HG03095 (cell line): Measurements from ENCODE around the gene COL18A1.
"Not testable (repeated sequence)": the region's sequence is repeated elsewhere in the genome, so short reads cannot be mapped to it uniquely, and the experiment has no call there.

Experiments used
- ATAC-seq: cut with Tn5 transposase; IDR thresholded peaks from one replicate; pipeline ENCODE4 v1.9.1; 2021; ENCODE audit warnings: moderate library complexity; ENCODE audit not compliant: unreplicated experiment

The COL18A1 gene

DNA sequence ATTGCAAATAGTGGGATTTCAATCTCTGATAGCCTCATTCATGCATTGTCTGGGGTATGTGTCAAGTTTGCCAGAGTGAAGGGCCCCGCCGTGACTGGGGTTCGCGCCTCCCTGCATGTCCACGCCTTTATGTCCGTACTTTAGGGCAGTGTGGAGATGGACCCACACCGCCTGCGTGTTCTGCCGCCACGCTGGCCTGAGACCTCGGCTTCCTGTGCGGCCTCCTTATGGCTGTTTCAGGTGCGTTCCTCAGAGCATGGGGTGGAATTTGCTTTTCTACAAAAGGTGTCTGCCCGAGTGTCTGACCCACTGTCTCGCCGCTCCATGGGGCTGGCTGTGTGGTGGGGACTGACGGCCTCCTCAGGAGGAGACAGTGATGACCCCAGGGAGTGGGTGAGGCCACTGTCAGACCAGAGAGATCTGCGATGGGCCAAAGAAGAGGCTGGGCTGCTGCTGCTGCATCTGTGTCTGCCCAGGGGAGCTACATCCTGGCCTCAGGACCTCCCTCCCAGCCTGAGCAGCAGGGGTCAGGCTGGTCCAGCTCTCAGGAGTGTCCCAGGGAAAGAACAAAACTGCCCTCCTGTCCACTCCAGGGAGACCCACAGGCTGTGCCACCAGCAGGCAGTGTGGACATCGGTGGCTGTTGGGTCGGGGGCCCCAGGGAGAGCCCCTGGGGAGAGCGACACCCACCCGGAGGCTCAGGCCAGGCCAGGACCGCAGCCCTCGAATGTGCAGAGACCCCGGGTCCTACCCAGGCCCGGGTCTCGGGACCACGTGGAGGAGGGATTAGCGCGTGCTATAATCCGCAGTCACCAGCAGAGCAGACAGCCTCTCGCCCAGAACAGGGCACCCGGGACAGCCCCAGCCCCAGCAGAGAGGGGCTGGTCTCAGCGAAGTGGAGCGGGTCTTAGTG lies 147.1 kb downstream of the COL18A1 start:
- no peak for ATAC-seq

DNA sequence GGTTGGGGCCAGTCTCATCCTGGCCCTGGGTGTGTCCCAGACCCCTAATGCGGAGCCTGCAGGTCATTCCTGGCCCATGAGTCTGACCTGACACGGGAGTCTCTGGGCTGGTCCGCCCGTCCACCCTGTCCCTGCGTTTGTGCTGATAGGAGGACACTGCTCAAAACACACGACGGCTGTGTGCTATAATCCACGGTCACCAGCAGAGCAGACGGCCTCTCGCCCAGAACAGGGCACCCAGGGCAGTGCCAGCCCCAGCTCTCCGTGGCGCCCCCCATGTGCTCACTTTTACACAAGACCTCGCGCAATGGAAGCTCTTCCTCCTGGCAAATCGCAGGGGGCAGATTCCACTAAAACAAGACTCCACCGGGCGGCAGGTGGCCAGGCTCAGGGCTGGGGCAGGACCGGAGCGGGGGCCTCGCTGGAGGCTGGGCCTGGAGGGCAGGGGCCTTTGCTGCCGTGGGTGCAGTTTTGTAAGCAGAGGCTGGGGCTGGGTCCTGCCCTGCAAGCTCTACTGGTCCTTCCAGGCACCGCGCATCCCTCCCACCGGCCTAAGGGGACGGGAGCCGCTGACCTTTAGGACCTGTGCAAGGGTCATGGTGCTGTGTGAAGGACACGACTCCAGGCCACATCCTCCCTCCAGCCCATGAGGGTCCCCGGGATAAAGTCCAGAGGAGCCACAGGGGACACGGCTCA lies 147.9 kb downstream of the COL18A1 start:
- ATAC-seq = no peak

DNA sequence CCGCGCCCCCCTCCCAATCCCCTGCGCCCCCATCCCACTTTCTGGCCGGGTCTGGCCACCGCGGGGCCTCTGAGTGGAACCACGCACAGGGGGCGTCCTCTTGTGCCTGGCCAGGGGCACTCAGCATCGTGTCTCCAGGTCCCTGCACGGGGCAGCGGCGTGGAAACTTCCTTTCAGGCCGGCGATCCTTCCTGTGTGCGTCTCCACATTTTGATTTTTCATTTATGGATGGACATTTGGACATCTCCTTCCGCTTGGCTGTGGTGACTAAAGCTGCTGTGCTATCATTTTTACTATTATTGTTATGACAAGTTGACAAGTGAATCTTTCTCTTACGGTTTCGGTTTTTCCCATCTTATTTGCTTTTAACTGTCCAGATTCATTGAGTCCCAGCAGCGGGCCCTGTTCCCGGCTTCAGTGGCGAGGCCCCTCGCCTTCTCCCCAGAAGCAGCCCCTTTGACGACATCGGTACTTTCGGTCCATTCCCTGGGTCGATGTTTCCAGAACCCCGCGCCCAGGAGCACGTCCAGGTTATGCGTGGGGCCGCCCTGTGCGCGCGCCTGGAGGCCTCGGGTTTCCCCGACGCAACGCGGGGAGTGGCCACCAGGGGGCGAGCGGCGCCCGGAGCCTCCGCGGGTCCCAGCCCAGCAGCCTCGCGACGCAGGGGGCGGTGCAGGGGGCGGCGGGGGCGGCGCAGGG lies 149.7 kb downstream of the COL18A1 start:
- peak; percentile 35 for ATAC-seq

DNA sequence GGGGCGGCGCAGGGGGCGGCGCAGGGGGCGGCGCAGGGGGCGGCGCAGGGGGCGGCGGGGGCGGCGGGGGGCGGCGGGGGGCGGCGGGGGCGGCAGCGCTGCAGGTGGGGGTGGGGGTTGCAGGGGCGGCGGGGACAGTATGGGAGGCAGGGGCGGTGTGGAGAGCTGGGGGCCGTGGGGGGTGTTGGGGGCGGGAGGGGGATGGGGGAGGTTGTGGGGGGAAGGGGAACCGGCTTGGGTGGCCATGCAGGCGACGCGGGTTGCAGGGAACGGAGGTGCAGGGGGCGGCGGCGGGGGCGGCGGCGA lies 150.2 kb downstream of the COL18A1 start:
- no peak for ATAC-seq

DNA sequence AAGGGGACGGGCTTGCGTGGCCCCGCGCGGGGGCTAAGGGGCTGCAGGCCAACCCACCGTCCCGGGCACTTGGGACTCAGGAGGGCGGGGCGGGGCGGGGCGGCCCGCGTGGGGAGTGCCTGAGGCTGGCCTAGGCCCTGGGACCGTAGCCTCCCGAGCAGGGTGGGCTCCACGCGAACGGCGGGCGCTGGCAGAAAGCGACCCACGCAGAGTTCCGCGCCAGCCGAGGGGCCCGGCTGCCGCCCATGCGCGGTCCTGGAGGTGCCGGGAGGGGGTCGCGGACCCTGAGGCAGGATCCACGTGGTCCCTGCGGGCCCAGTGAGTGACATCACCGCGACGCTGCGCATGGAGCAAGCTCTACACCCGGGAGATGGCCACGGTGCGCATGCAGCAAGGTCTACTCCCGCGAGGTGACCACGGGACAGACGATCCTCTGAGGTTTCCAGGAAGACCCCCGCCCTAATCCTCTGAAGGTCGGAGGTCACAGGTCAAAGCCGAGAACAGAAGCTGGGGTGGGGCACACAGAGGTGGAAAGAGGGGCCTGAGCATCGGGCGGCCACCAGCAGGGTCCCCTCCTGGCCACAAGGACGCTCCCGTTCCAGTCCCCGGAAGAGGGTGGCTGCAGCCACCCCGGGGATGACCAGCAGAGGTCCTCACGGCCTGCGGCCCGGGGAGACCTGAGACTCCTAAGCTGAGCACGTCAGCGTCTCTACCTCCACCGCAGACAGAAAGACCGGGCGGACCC lies 150.8 kb downstream of the COL18A1 start:
- peak; percentile 51 for ATAC-seq

DNA sequence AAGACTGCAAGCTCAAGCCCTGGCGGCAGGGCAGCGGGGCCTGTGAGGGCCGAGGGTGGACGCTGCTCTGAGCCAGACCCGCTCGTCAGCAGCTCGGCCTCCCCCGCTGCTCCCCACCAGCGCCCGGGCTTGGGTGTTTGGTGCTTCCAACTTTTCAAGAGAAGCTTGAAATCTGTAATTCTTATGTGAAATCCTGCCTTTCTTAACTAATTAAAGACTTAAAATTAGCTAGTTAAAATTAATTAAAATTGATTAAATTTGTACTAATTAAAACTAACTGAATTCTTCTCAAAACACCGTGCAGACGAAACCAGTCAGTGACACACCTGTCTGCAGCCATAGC lies 151.3 kb downstream of the COL18A1 start:
- ATAC-seq = no peak

DNA sequence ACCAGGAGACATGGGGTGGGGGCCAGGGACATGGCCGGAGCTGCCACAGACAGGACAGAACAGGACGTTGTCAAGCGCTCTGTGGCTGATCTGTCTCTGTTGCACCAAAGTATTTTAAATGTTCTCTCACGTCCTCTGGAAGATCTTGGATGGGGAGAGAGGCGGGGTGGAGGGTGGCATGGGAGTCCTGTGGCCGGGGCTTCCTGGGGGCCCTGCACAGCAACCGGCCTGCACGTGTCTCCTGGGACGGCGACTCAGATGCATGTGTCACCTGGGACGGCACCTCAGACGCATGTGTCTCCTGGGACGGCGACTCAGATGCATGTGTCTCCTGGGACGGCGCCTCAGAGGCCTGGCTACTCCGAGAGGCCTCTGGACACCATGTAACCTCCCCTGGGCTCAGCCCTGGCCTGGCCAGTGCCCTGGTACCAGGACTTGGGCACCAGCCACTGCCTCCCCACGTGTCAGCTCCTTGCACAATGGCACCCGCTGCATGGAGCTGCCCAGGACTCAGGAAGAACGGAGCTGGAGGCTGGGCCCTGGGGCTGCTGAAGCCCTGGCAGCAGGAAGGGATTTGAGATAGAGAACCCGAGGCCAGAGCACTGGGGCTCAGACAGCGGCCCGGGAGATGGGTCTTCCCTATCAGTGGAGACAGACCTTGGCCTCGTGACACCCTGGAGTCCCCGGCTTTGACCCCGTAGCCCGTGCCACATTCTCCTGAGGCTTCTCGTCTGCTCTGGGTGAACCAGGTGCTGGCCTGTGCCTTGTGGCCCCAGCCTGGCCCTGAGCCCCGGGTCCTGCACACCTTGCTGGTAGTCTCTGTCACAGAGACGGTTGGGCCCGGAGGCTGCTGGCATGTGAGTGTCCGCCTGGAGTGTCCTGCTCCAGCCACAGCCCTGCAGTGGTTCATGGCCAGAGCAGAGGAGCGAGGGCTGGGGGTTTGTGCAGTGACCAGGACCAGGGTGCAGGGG lies 152.0 kb downstream of the COL18A1 start:
- no peak for ATAC-seq

DNA sequence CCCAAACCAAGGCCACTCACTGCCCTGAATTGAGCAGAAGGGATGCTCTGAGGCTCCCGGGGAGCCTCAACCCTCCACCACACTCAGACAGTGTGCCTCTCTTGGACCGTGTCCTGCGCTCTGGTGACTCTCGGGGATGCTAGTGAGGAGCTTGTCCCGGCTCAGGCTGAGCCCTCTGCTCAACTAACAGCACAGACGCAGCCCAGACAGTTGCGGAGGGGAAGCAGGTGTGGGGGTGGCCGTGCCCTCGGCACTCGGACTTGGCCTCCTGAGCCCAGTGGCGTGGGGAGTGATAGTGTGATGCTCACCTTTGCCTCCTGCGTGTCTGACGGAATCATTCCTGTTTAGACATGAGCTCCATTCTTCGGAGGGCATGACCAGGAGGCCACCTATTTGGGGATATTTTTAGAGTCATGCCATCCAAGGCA lies 152.7 kb downstream of the COL18A1 start:
- ATAC-seq = no peak

DNA sequence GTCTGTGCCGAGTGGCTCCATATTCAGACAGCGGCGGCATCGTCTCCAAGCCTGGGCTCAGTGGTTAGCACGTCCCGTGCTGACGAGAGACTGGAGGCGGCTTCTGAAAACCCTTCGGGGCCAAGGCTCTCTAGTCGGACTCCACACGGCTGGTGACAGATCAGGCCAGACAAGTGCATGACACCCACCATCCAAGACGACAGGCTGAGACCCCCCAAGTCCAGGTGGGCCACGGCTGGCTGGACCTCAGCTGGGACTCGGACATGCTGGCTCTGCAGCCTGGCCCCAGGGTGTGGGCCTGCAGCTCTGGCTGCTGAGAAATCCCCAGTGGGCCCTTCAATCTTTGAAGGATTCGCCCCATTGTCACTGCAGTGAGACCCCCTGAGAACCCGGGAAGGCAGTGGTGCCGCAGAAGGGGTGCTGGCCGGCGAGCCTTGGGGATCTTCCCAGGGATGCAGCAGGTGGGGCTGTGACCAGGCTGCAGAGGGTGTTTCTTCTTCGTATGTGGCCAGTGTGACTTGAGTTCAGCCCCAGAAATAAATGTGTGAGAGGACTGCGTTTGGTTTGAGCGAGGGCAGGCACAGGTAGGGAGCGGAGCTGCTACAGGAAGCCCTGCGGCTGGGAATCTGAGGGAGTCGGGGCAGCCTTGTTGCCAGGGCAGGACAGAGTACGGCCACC lies 153.2 kb downstream of the COL18A1 start:
- no peak for ATAC-seq

DNA sequence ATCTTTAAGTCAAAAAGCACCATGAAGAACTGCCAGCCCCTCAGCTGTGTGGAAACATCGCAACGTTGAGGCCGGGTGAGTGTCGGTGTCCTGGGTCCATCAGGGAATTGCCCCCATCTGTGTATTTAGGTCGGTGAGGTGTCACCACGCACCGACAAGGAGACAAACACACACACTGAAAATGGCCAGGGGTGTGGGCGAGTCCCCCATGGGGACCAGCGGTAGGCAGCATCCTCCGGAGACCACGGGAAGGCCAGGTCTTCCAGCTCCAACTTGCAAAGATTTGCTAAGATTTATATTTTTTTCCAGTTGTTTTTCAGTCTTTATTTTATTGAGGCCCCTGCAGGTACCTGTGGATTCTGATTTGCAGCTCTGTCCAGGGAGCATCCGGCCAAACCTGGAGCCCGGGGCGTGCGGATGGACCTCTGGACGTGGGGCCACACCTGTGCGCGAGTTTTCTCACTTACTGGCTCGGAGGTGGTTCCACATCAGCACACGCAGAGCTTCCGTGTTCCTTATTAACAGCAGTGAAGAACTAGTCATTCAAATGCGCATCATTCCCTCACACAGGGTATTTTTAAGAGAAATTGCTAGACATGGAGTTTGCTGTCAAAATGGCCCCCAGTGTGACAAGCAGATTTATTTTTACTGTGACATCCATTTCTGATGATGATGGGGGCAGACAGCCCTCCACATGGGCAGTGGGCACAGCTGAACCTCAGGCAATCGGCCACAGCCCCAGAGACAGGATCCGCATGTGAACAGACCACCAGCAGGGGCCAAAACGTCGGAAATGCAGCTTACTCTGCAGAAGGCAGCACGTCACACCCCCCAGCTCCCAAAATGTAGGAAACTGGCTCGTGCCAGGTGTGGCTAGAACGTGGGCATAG lies 154.5 kb downstream of the COL18A1 start:
- no peak for ATAC-seq

DNA sequence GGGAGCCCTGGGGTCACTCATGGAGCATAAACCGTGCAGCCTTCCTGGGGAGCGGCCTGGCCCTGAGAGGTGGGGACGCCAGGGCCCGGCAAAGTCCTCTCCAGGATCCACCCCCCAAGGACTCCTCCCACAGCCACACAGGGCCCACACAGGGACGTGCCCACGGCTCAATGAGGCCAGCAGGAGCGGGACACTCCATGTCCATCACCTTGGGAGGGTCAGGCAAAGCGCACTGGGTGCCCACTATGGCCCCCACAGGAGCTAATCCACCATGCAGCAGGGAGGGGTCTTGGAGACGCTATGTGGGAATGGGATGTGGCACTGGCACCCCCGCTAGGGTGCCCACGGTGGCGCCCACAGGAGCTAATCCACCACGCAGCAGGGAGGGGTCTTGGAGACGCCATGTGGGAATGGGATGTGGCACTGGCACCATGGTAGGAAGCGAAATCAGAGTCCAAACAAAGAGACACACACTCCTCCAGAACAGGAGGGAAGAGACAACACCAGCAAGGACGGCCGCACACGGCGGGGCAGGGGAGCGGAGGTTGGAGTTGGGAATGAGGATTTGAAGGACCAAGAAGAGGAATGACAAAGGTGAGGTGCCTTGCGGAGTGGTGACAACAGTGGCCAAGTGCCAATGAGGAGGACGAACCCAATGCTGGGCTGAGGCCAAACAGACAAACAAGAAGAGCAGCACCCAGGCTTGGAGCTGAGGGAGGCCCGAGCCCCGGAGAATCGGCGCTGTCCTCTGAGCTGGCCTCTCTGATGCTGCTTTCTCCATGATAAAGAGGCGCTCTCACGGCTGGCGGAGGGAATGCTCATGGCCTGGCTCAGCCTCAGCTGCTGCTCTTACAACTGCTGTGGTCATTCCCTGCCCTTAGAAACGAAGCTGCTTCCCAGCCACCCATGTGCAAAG lies 155.4 kb downstream of the COL18A1 start:
- no peak for ATAC-seq

DNA sequence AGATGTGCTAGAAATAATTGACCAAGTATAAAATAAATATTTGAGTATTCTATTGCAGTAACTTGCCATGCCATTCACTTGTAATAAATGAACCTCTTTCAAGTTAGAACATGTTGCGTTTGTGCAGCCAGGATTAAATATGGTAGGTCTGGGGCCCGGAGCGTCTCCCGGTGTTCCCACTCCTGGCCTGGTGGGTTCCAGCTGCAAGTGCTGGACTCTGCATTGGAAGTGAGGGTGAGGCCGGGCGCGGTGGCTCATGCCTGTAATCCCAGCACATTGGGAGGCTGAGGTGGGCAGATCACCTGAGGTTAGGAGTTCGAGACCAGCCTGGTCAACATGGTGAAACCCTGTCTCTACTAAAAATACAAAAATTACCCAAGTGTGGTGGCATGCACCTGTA lies 156.3 kb downstream of the COL18A1 start:
- ATAC-seq = not testable (repeated sequence)

DNA sequence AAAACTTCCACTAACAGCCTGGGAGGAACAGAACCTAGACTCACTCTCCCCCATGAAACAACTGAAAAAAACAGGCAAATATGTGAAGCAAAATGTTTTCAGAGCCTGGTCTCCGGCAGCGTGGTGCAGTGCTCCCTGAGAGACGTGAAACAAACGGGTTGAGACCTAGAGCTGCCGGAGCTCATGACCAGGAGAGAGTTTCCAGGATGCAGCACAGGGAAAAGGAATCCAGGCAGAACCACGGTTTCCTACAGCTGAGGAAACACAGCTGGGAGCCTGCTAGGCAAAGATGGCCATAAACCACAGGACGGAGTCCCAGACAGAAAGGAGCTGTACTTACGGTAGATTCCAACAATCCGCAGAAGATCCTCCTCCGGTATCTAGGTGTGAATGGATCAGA lies 157.4 kb downstream of the COL18A1 start:
- ATAC-seq = no peak

DNA sequence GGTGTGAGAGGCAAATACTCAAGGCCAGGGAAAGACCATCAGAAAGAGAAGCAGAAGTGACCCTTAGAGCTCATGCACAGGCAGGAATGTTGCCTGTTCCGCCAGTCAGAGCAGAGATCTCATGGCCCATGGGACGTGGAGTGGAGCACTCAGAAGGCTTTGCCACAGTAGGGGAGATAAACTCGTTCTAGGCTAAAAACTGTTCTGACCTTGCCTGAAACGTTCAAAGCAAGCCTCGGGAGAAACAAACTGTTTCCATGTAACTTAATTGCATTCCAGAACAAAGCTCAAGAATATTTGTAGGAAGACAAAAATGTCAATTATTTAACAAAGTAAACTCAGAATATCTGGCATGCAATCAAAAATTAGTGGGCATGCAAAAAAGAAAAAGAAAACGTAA lies 158.0 kb downstream of the COL18A1 start:
- no peak for ATAC-seq
